ENCODE data around the gene CFD. TPM values are rescaled to one million over a fixed set of nuclear protein-coding genes. Genes with fewer than 3 reads are reported as not detected.

Gene CFD
- total and polyA plus RNA-seq, 2 experiments from 2014 or later, result 0.90 to 4.7 TPM

DNA sequence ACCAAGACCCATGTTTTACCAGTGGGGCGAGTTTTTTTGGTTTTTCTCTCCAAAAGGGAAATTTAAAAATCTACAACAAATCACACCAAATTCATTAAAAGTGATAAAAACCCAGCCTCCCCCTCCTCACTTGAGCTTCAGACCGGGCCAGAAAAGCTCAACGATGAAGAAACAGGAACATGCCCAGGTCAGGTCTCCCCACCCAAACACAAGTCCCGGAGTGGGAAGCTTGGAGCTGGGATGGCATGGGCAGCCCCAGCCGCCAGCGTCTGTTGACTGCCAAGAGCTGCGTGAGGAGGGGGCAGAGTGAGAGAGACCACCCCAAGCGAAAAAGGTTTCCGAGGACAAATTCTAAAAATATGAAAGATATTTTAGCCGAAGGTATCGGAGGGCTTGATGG is 37.5 kb downstream of the CFD start (continued):
- no peak for TF ChIP-seq REST (IDR thresholded peaks at IDR 0.05; ENCODE audit: unreplicated experiment)
- TF ChIP-seq CREB1 (CRISPR knock-in tag; IDR thresholded peaks at IDR 0.05; ENCODE audit: low read depth), result no peak
- no peak for TF ChIP-seq EZH2phosphoT487 (IDR thresholded peaks at IDR 0.05; ENCODE audit: unreplicated experiment)
- TF ChIP-seq JUNB (IDR thresholded peaks at IDR 0.05; ENCODE audit: unreplicated experiment), result no peak
- no peak for TF ChIP-seq ZNF331 (CRISPR knock-in tag; IDR thresholded peaks at IDR 0.05; ENCODE audit: low read depth)
- TF ChIP-seq EZH2 (IDR thresholded peaks at IDR 0.05; ENCODE audit: low read depth, unreplicated experiment), result no peak

DNA sequence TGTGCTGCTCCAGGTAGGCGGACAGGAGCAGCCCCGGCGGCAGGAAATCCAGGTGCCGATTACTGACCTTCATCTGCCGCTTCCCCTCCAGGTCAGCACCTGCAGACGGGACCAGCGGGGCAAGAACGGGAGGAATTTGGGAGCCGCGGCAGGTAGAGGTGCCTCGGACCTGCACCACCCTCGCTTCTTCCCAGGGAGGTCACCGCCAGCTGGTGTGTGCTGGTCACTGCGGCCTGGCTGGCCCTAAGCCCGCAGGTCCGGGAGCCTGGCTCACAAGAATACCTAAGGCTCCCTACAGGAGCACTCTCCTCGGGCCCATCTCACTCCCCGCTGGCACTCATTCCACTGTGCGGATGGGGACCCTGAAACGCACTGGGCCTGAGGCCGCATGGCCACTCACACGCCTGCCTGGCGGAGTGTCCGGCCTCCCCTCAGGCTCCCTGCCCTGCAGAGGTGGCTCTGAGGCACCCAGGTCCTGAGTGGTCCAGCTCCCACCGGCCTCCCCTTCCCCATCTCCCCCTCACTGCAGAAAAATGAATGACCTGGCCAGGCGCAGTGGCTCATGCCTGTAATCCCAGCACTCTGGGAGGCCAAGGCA is 38.1 kb downstream of the CFD start:
- no peak for TF ChIP-seq EZH2 (IDR thresholded peaks at IDR 0.05; ENCODE audit: low read depth, unreplicated experiment)
- no peak for TF ChIP-seq JUNB (IDR thresholded peaks at IDR 0.05; ENCODE audit: unreplicated experiment)
- TF ChIP-seq, protein P1, sequence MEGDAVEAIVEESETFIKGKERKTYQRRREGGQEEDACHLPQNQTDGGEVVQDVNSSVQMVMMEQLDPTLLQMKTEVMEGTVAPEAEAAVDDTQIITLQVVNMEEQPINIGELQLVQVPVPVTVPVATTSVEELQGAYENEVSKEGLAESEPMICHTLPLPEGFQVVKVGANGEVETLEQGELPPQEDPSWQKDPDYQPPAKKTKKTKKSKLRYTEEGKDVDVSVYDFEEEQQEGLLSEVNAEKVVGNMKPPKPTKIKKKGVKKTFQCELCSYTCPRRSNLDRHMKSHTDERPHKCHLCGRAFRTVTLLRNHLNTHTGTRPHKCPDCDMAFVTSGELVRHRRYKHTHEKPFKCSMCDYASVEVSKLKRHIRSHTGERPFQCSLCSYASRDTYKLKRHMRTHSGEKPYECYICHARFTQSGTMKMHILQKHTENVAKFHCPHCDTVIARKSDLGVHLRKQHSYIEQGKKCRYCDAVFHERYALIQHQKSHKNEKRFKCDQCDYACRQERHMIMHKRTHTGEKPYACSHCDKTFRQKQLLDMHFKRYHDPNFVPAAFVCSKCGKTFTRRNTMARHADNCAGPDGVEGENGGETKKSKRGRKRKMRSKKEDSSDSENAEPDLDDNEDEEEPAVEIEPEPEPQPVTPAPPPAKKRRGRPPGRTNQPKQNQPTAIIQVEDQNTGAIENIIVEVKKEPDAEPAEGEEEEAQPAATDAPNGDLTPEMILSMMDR (conservative IDR thresholded peaks at IDR 0.05; ENCODE audit: low read depth in 2 of 2), result 0 out of 4 replicates have a peak, but pooled peaks of 1 of the 2 experiments have one; percentile 21
- peaks cover 19% of the 10 kb centered on the region for H3K27me3 Mint-ChIP-seq (ENCODE audit: insufficient read depth, low read depth, poor library complexity)
- peak; percentile 22 for ATAC-seq

More for the DNA sequence above, 38.1 kb downstream of the CFD start:
- DNase-seq (ENCODE audit: low spot score), result peak; percentile 79
- Histone ChIP-seq H3F3A (replicated peaks; ENCODE audit: low read depth) (peaks cover 3% of the 10 kb centered on the region), H3K79me2 (replicated peaks; ENCODE audit: insufficient read depth) (no peaks in the 10 kb centered on the region; the same call in 1 of the 2 replicates), H4K20me1 (replicated peaks; ENCODE audit: insufficient read depth) (peaks cover 2% of the 10 kb centered on the region; the same call in 1 of the 2 replicates), H3K4me3 (no peak overlapping the region), H3K4me2 (no peak overlapping the region), H3K4me1 (ENCODE audit: insufficient read depth) (peaks cover 3% of the 10 kb centered on the region; the same call in 1 of the 2 replicates), H3K27me3 (ENCODE audit: insufficient read depth) (no peaks in the 10 kb centered on the region), H3K36me3 (ENCODE audit: insufficient read depth) (no peaks in the 10 kb centered on the region), H3K9me2 (ENCODE audit: insufficient read depth) (no peaks in the 10 kb centered on the region), H2AFZ (no peak overlapping the region), H3K27ac (ENCODE audit: low read depth) (no peak overlapping the region)
- Mint-ChIP-seq H3K27ac (no peak overlapping the region), H3K4me1 (peaks cover 5% of the 10 kb centered on the region), H3K4me3 (no peak overlapping the region), H3K9me3 (peaks cover 3% of the 10 kb centered on the region; the same call in 1 of the 3 replicates), H3K36me3 (ENCODE audit: low read depth) (peaks cover 15% of the 10 kb centered on the region)

Data from GM23338 (cell line).